NCI-H1092 (cell line): Measurements from ENCODE around the gene MSH2.
"Not testable (repeated sequence)": the region's sequence is repeated elsewhere in the genome, so short reads cannot be mapped to it uniquely, and the experiment has no call there.

Experiments
- DNase-seq: peaks from one replicate; lab custom pipeline; 2025; lab: John Stamatoyannopoulos, UW

The MSH2 gene

DNA sequence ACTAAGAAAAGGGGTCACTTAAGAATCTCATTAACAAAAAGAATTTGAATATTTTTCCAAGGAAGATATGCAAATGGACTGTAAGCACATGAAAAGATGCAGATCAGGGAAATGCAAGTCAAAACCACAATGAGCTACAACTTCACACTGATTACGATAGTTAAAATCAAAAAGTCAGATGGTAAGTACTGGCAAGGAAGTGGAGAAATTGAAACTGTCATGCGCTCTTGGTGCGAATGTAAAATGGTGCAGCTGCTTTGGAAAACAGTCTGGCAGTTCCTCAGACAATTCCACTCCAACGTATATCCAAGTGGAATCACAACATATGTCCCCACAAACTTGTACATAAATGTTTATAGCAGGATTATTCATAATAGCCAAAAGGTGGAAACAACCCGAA is 81.4 kb downstream of the MSH2 start:
- DNase-seq = no peak

GRCh38 chr2:47485177-47485576 is 82.2 kb downstream of the MSH2 start:
- DNase-seq = no peak

GRCh38 chr2:47485751-47486300 is 82.9 kb downstream of the MSH2 start:
- no peak for DNase-seq

DNA sequence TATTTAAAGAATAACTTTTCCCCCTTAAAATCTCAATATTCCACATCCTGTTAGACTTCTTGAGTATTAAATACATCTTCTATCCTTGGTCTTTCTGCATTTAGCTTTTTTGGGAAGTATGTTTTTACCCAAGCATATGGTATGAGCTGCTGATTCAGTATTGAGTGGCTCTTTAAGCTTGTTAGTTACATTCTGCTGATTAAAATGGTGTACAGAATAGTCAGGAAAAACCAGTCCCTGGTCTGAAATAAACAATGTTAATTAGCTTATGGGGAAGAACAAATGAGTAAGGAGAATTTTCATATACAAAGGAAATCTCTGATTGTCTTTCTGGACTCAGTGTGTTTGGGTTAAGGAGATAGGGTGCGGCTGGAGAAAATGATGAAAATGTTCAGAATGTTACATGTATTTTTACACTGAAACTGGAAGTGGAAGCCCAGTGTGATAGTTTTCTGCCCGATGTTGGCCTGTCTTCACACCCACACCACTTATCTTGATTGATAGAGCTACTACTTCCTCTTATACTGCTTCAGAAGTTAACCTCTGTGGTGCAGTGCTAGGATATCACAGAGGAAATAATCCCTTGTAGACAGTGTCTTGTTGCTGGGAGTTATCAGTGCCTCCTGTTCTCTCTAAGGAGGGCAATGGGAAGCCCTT is 84.0 kb downstream of the MSH2 start:
- no peak for DNase-seq

DNA sequence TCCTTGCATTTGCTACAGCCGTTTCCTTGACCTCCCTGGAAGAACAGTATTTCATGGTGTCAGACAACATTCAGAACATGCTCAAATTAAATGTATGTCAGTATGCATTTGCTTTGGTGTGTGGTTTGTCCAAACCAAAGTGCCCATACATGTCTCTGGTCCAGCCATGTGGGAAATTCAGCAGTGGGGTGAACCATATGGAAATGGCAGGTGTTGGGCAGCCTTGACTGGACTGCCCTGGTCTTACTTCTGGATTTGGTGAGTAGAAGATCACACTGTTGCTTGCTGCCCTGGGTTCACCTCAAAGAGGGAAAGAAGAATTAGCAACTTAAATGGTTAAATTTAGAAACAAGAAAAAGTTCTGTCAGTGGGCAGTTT is 84.5 kb downstream of the MSH2 start:
- no peak for DNase-seq

GRCh38 chr2:47488870-47489584 is 86.1 kb downstream of the MSH2 start:
- DNase-seq = no peak

DNA sequence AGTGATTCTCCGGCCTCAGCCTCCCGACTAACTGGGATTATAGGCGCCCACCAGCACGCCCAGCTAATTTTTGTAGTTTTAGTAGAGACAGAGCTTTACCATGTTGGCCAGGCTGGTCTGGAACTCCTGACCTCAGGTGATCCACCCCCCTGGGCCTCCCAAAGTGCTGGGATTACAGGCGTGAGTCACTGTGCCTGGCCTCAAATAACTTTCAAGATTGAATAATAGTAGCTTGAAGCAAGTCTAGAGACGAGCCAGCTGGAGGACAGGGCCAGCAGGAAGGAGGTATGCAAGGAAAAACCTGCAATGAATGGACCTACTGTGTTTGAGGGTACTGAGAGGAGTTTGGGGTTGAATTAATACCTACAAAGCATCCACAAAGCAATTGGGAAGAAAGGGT is 87.5 kb downstream of the MSH2 start:
- DNase-seq = no peak

DNA sequence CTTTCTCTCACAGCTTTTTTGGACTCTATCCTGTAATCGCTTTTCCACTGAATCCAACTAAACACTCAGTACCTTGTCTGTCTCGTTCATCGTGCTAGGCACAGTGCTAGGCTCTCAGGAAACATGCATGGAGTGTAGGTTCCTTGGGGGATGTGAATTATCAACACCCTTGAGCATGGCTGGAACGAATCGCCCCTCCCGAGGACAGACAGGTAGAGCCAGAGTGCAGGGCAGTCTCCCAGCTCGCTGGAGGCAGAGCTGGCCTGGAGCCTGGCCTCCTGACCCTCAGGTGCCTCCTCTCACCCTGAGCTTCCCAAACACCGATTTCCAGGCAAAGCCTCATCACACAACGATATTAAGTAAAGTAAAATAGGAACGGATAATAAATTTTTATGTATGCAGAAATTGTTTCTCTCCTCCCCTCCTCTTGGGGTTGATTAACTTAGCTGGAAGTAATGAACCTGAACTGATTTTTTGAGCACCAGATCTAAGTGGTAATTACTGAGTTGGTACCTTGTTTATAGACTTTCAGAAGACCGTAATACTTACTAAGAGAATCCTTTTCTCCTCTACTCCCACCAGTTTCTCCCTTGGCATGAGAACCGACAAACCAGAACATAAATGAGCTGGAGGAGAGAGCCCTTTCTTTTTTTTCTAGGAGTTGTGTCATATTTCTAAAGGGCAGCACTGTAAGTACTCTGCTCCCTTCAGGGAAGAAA is 90.5 kb downstream of the MSH2 start:
- DNase-seq = no peak

GRCh38 chr2:47494267-47495130 is 91.5 kb downstream of the MSH2 start:
- DNase-seq = no peak

DNA sequence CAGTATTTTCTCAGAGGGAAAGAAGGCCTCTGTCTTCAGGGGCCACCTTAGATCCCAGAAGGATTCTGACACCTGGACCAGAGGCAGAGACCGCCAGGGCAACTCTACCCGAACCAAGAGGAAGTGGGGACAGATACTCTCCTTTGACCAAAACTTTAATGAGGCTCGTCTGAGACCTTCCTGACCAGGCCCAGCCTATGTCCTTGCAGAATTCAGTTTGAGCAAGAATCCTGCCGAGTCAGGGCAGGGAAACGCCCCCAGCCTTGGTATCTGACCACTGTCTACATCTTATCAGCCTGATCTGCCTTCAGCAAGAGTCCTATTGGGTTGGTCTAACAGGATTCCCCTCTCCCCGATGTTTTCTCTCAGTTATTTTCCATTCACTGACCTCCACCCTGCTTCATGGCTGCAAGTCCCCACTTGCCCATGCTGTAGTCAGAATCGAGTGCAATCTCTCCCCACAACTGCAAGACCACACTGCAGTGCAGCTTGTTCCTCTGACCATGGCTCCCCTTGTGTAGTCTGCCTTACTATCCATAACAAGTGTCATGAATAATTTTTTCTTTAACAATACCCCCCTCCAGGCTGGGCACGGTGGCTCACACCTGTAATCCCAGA is 95.0 kb downstream of the MSH2 start:
- no peak for DNase-seq

- no peak for DNase-seq
Measured at GRCh38 chr2:47499093-47499492, 96.1 kb downstream of the MSH2 start.

- DNase-seq = no peak
Measured at GRCh38 chr2:47499621-47500309, 96.8 kb downstream of the MSH2 start.

- DNase-seq = no peak
Measured at GRCh38 chr2:47501374-47502200, 98.6 kb downstream of the MSH2 start.

GRCh38 chr2:47502498-47502897 is 99.5 kb downstream of the MSH2 start:
- not testable (repeated sequence) for DNase-seq

- DNase-seq = no peak
Measured at GRCh38 chr2:47503481-47504070, 100.6 kb downstream of the MSH2 start.

DNA sequence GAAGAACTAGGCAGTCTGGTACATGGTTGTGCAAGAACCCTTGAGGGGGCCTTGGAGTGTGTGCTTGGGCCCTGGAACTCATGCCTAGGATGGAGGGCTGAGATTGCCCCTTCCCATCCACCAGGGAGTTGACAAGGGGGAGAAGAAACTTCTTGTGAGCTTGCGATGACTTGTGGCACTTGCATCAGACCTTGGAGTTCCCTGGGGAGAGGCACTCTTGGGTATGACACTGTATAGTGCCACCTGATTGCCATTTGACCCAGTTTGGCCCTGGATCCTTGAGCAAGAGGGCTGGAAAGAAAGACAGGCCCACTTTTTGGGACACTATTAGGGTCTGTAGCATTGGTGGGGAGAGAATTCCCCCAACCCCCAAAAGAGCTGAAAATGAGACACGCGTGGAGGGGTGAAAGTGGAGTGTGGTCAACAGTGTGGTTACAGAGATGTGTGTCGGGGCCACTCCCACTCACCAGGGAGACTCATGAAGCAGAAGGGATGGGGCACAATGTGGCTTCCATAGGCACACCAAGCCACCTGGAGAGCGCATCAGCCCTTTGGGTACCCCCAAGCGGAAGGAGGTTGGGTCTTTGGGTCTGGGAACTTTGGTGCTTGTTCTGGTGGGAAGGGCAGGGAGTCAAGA is 101.3 kb downstream of the MSH2 start:
- no peak for DNase-seq

GRCh38 chr2:47506024-47506423 is 103.1 kb downstream of the MSH2 start:
- no peak for DNase-seq

DNA sequence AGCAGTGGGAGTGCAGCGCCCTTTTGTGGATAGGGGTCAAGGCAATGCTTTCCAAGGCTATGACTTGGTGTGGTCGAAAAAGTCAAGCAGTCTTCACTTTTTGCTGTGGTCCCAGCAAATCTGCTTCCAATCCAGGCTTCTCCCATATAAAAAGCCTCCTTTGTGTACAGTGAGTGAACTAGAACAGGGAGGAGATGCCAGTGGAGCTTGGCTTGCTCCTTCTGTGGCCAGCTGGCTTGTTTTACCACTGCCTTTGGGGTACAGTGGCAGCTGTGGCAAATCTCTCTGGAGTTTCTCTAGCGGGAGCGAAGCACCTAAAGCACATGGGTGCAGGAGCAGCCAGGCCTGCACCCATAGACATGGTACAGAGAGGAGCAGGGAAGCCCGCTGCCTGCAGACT is 103.5 kb downstream of the MSH2 start:
- DNase-seq = no peak

DNA sequence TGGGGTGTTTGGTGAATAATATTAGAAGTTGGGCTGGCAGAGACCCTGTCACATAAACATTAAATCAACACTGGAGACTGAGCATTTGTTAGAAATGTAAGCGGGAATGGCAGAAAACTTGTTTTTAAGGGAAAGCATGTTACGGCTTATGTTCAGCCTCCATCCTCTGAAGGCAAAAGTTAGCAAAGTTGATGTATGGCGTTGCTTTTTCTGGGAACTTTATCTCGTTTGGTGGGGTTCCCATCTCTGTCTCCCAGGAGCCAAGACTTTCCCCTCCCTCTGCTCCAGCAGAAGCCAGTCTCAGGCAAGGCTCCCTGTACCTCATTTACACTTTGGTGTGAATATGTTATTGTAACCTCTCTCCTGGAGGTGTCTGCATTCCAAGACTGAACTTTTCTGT is 105.1 kb downstream of the MSH2 start:
- DNase-seq = no peak
